HepG2 (cell line): ENCODE measurements around the gene ZSCAN2. TPM values are rescaled to one million over a fixed set of nuclear protein-coding genes. Genes with fewer than 3 reads are reported as not detected.

Source experiments
- E2F1 ChIP-seq: sonication (generic); formaldehyde crosslinking; IDR thresholded peaks from 2 replicates; pipeline ENCODE4 v1.5.0; 2020; ENCODE audit warnings: missing genetic modification reagents
- GABPB1 ChIP-seq: IDR thresholded peaks from 2 replicates; pipeline ENCODE4 v1.6.1; 2016; ENCODE audit warnings: mild to moderate bottlenecking, missing genetic modification reagents, moderate library complexity, missing compliant biosample characterization
- HNRNPH1 ChIP-seq: fragments of 200-400 bp; formaldehyde crosslinking; optimal IDR thresholded peaks from 2 replicates; pipeline ENCODE3; 2017; ENCODE audit warnings: mild to moderate bottlenecking, low read depth, low read length
- IKZF5 ChIP-seq: IDR thresholded peaks from 2 replicates; pipeline ENCODE4 v1.6.1; 2018; ENCODE audit warnings: missing genetic modification reagents, mild to moderate bottlenecking, missing compliant biosample characterization
- IRF9 ChIP-seq: sonication (generic); formaldehyde crosslinking; IDR thresholded peaks from 2 replicates; pipeline ENCODE4 v1.8.0; 2022; ENCODE audit warnings: missing genetic modification reagents, mild to moderate bottlenecking, borderline replicate concordance
- MTERF4 ChIP-seq: sonication (generic); formaldehyde crosslinking; IDR thresholded peaks from 2 replicates; pipeline ENCODE4 v1.8.0; 2023; ENCODE audit warnings: mild to moderate bottlenecking, missing genetic modification reagents
- NFIC ChIP-seq: IDR thresholded peaks from 2 replicates; pipeline ENCODE4 v1.6.1; 2012; ENCODE audit warnings: mild to moderate bottlenecking, low read length, inconsistent platforms
- RFXAP ChIP-seq: sonication (generic); formaldehyde crosslinking; IDR thresholded peaks from 2 replicates; pipeline ENCODE4 v1.4.0; 2020; ENCODE audit warnings: missing genetic modification reagents, borderline replicate concordance
- RXRA ChIP-seq: sonication (generic); formaldehyde crosslinking; IDR thresholded peaks from 2 replicates; pipeline ENCODE4 v1.5.1; 2020; ENCODE audit warnings: missing genetic modification reagents
- SMAD3 ChIP-seq: sonication (generic); formaldehyde crosslinking; IDR thresholded peaks from 2 replicates; pipeline ENCODE4 v1.4.0; 2020; ENCODE audit warnings: missing genetic modification reagents
- SRSF4 ChIP-seq: fragments of 200-400 bp; formaldehyde crosslinking; IDR thresholded peaks from one replicate; pipeline ENCODE4 v1.6.1; 2018; ENCODE audit warnings: mild to moderate bottlenecking, low read depth, low read length, moderate library complexity; ENCODE audit not compliant: poor library complexity, severe bottlenecking
- THAP8 ChIP-seq: sonication (generic); formaldehyde crosslinking; IDR thresholded peaks from 2 replicates; pipeline ENCODE4 v1.5.1; 2020; ENCODE audit warnings: missing genetic modification reagents, mild to moderate bottlenecking, borderline replicate concordance
- TP53 ChIP-seq: sonication (generic); formaldehyde crosslinking; conservative IDR thresholded peaks from 2 replicates; pipeline ENCODE4 v1.4.0; 2020; ENCODE audit warnings: missing genetic modification reagents
- XRCC5 ChIP-seq: fragments of 200-400 bp; formaldehyde crosslinking; optimal IDR thresholded peaks from 2 replicates; pipeline ENCODE3; 2017; ENCODE audit warnings: mild to moderate bottlenecking, low read length
- YEATS4 ChIP-seq: sonication (generic); formaldehyde crosslinking; IDR thresholded peaks from 2 replicates; pipeline ENCODE4 v1.4.0; 2020; ENCODE audit warnings: missing genetic modification reagents, borderline replicate concordance
- ZFP90 ChIP-seq: sonication (generic); formaldehyde crosslinking; IDR thresholded peaks from 2 replicates; pipeline ENCODE4 v1.8.0; 2022; ENCODE audit warnings: missing genetic modification reagents, mild to moderate bottlenecking, inconsistent platforms, borderline replicate concordance
- ZIK1 ChIP-seq: sonication (generic); formaldehyde crosslinking; IDR thresholded peaks from 2 replicates; pipeline ENCODE4 v1.5.0; 2020; ENCODE audit warnings: mild to moderate bottlenecking, low read depth, missing genetic modification reagents, borderline replicate concordance
- ZMAT3 ChIP-seq: sonication (generic); formaldehyde crosslinking; conservative IDR thresholded peaks from 2 replicates; pipeline ENCODE4 v1.7.0; 2021; ENCODE audit warnings: missing genetic modification reagents
- ZNF180 ChIP-seq: sonication (generic); formaldehyde crosslinking; IDR thresholded peaks from 2 replicates; pipeline ENCODE4 v1.4.0; 2020; ENCODE audit warnings: low read depth, missing genetic modification reagents, borderline replicate concordance
- ZNF362 ChIP-seq: sonication (generic); formaldehyde crosslinking; IDR thresholded peaks from 2 replicates; pipeline ENCODE4 v1.4.0; 2020; ENCODE audit warnings: missing genetic modification reagents, mild to moderate bottlenecking, borderline replicate concordance
- ZNF431 ChIP-seq: sonication (generic); formaldehyde crosslinking; IDR thresholded peaks from 2 replicates; pipeline ENCODE4 v1.9.0; 2022; ENCODE audit warnings: missing genetic modification reagents, low read depth, mild to moderate bottlenecking, borderline replicate concordance
- ZNF749 ChIP-seq: sonication (generic); formaldehyde crosslinking; IDR thresholded peaks from 2 replicates; pipeline ENCODE4 v1.8.0; 2022; ENCODE audit warnings: mild to moderate bottlenecking, missing genetic modification reagents, moderate library complexity, borderline replicate concordance
- polyA plus RNA-seq, 8 experiments: library from polyadenylated mRNA; depleted of rRNA in 3 of 8; stranded (reverse) in 7 of 8; unstranded in 1 of 8; fragments of >200 nt; fragmentation: Illumina TruSeq in 4 of 8; extraction: Trizol in 4 of 8; gene quantifications; 2 replicates each; pipeline versions ENCODE4 v1.2.1 to v1.2.3, GENCODE V29; 2011 to 2016; ENCODE audit warnings: low read depth in 4 of 8, missing spikeins in 1 of 8, mixed read lengths in 1 of 8; ENCODE audit not compliant: insufficient read depth in 1 of 8
- total RNA-seq, 5 experiments: library from RNA; depleted of rRNA; stranded (reverse); fragments of >200 nt; fragmentation: Illumina TruSeq; extraction: Trizol; gene quantifications; 2 replicates each; pipeline ENCODE4 v1.2.3, GENCODE V29; 2016; ENCODE audit warnings: low read depth in 1 of 5

ZSCAN2 gene
- total and polyA plus RNA-seq, 2 of the 13 experiments (the other 11 are each of a cell fraction or from before 2014, with no cell fraction given), result 11.4 to 21.5 TPM

- TF ChIP-seq IRF9 (no peak), SRSF4 (no peak), TP53 (CRISPR knock-in tag) (no peak), ZNF749 (CRISPR knock-in tag) (0 out of 2 replicates have a peak, but pooled peaks have one; percentile 28), RFXAP (peak; percentile 77), ZFP90 (CRISPR knock-in tag) (0 out of 2 replicates have a peak, but pooled peaks have one; percentile 59), THAP8 (CRISPR knock-in tag) (no peak), ZNF431 (CRISPR knock-in tag) (0 out of 2 replicates have a peak, but pooled peaks have one; percentile 39), GABPB1 (CRISPR knock-in tag) (peak; percentile 83), YEATS4 (CRISPR knock-in tag) (peak; percentile 55; the same call in 1 of the 2 replicates), ZNF180 (CRISPR knock-in tag) (no peak), NFIC (0 out of 2 replicates have a peak, but pooled peaks have one; percentile 49), ZIK1 (CRISPR knock-in tag) (no peak), RXRA (CRISPR knock-in tag) (no peak), HNRNPH1 (no peak), ZMAT3 (CRISPR knock-in tag) (peak; percentile 87; the same call in 1 of the 2 replicates), XRCC5 (peak; percentile 90), ZNF362 (CRISPR knock-in tag) (peak; percentile 81; the same call in 1 of the 2 replicates), MTERF4 (peak; percentile 74; the same call in 1 of the 2 replicates), E2F1 (0 out of 2 replicates have a peak, but pooled peaks have one; percentile 64), SMAD3 (CRISPR knock-in tag) (0 out of 2 replicates have a peak, but pooled peaks have one; percentile 27), IKZF5 (CRISPR knock-in tag) (peak; percentile 22; the same call in 1 of the 2 replicates)
Observed at GRCh38 chr15:84658080-84658787, 57.4 kb downstream of the ZSCAN2 start, which contains the start of gene NMB (continued).
